GM12878 (cell line): ENCODE data around the gene CCDC159. TPM values are rescaled to one million over a fixed set of nuclear protein-coding genes. Genes with fewer than 3 reads are reported as not detected.

ENCODE experiments used
- ATAC-seq: fragments of 200-7000 bp; cut with Tn5 transposase; 3 replicates; pipeline ENCODE4 v1.9.1; 2020; ENCODE audit warnings: mild to moderate bottlenecking, moderate library complexity
- BruUV-seq: library from RNA; stranded (reverse); fragments of 400-500 nt; replicated peaks from 2 replicates; lab custom pipeline; 2021; lab: Mats Ljungman, UMichigan
- CTCF ChIA-PET: fragments of 300-600 bp; sonication (Branson Sonifier 250); formaldehyde crosslinking; extraction: SDS; loops from one replicate; lab custom pipeline; 2021; ENCODE audit warnings: inconsistent platforms; lab: Yijun Ruan, JAX
- POLR2A ChIA-PET: fragments of 350-600 bp; formaldehyde crosslinking; extraction: SDS; loops from one replicate; lab custom pipeline; 2021; ENCODE audit warnings: inconsistent platforms; lab: Charles Lee
- RAD21 ChIA-PET: fragments of 300-600 bp; sonication (Branson Sonifier 250); formaldehyde crosslinking; loops from one replicate; lab custom pipeline; 2023; ENCODE audit warnings: antibody characterized with exemption; ENCODE audit not compliant: unreplicated experiment; lab: Charles Lee
- SMC1A ChIA-PET: fragments of 300-600 bp; sonication (Branson Sonifier 250); formaldehyde crosslinking; loops from one replicate; lab custom pipeline; 2023; ENCODE audit not compliant: unreplicated experiment, uncharacterized antibody; lab: Charles Lee
- DNase-seq: peaks from one replicate; pipeline ENCODE4 v3.0.0-alpha.2; 2011; ENCODE audit warnings: low read depth, low spot score
- FAIRE-seq: peaks from 3 replicates; lab custom pipeline; 2011; peaks lifted over from hg19 to GRCh38; lab: Jason Lieb, UNC
- H2AFZ ChIP-seq: 2 replicates; pipeline ENCODE4 v1.6.0; 2011; ENCODE audit warnings: low read depth, low read length, control low read depth; ENCODE audit not compliant: control insufficient read depth
- H3K27ac ChIP-seq: 2 replicates; pipeline ENCODE4 v1.5.1; 2011; ENCODE audit warnings: control low read depth; ENCODE audit not compliant: control insufficient read depth, insufficient read depth
- H3K27me3 ChIP-seq, 2 experiments: replicated peaks in 1 of 2; 2 replicates each; pipeline versions ENCODE4 v1.6.0 to v1.6.1; 2011; ENCODE audit warnings: low read length in 1 of 2; ENCODE audit not compliant: control insufficient read depth in 2 of 2, insufficient read depth in 2 of 2
- H3K36me3 ChIP-seq, 2 experiments: 2 replicates each; pipeline ENCODE4 v1.5.1; 2011; ENCODE audit warnings: low read length in 1 of 2; ENCODE audit not compliant: control insufficient read depth in 2 of 2, insufficient read depth in 2 of 2
- H3K4me1 ChIP-seq: 2 replicates; pipeline ENCODE4 v1.6.1; 2011; ENCODE audit warnings: mild to moderate bottlenecking, low read length, moderate library complexity, mixed read lengths; ENCODE audit not compliant: control insufficient read depth, insufficient read depth
- H3K4me2 ChIP-seq: 2 replicates; pipeline ENCODE4 v1.6.0; 2011; ENCODE audit warnings: control low read depth; ENCODE audit not compliant: control insufficient read depth, insufficient read depth
- H3K4me3 ChIP-seq: fragments of 200-600 bp; sonication (generic); 2 replicates; pipeline ENCODE4 v1.5.1; 2016
- H3K79me2 ChIP-seq: 2 replicates; pipeline ENCODE4 v1.6.0; 2011; ENCODE audit warnings: low read length; ENCODE audit not compliant: control insufficient read depth, insufficient read depth
- H3K9ac ChIP-seq: 2 replicates; pipeline ENCODE4 v1.8.0; 2011; ENCODE audit warnings: low read length, control low read depth, mixed read lengths; ENCODE audit not compliant: control insufficient read depth, insufficient read depth
- H3K9me3 ChIP-seq: replicated peaks from 3 replicates; pipeline ENCODE4 v1.5.1; 2011; ENCODE audit warnings: mild to moderate bottlenecking, low read length; ENCODE audit not compliant: control insufficient read depth, insufficient read depth
- H4K20me1 ChIP-seq: 2 replicates; pipeline ENCODE4 v1.6.0; 2011; ENCODE audit not compliant: control insufficient read depth, insufficient read depth
- ATF3 ChIP-seq: IDR thresholded peaks from 2 replicates; pipeline ENCODE4 v1.6.1; 2011; ENCODE audit warnings: low read depth, mild to moderate bottlenecking, low read length, moderate library complexity, borderline replicate concordance; ENCODE audit errors: extremely low read depth
- CHD2 ChIP-seq: IDR thresholded peaks from 2 replicates; pipeline ENCODE4 v1.6.1; 2011; ENCODE audit warnings: low read depth, low read length, improper control_type of control experiment, borderline replicate concordance
- EGR1 ChIP-seq, 2 experiments: IDR thresholded peaks; 1 replicate in 1 of 2; 2 replicates in 1 of 2; pipeline ENCODE4 v1.6.1; 2011 to 2012; ENCODE audit warnings: low read depth in 2 of 2, low read length in 2 of 2, borderline replicate concordance in 1 of 2, mild to moderate bottlenecking in 1 of 2, moderate library complexity in 1 of 2
- FOS ChIP-seq: IDR thresholded peaks from 3 replicates; pipeline ENCODE4 v1.6.1; 2011; ENCODE audit warnings: borderline replicate concordance; ENCODE audit not compliant: insufficient read length; ENCODE audit errors: extremely low read depth
- POU2F2 ChIP-seq: IDR thresholded peaks from 3 replicates; pipeline ENCODE4 v1.6.1; 2011; ENCODE audit warnings: low read depth, mild to moderate bottlenecking, low read length, borderline replicate concordance
- SREBF1 ChIP-seq: IDR thresholded peaks from 2 replicates; pipeline ENCODE4 v1.6.1; 2012; ENCODE audit warnings: mild to moderate bottlenecking, low read length
- ZNF592 ChIP-seq: fragments of 450-650 bp; IDR thresholded peaks from 2 replicates; pipeline ENCODE4 v1.6.1; 2017; ENCODE audit warnings: mild to moderate bottlenecking, moderate library complexity
- WGBS: methylation state at CpG from one replicate; pipeline ENCODE4 v1.1.6; 2016; ENCODE audit warnings: low lambda C conversion rate; ENCODE audit not compliant: insufficient replicate concordance, insufficient coverage; ENCODE audit errors: missing lambda C conversion rate; 5-methylcytosine and 5-hydroxymethylcytosine counted together
- in situ Hi-C: fragments of 300-500 bp; cut with MboI; formaldehyde crosslinking; loops from 9 replicates; pipeline ENCODE4 v1.14.3; 2018; ENCODE audit warnings: mixed read lengths
- intact Hi-C: fragments of 100-400 bp; cut with micrococcal nuclease; formaldehyde crosslinking; loops from one replicate; pipeline ENCODE4 v1.14.2; 2022; ENCODE audit not compliant: unreplicated experiment
- polyA plus RNA-seq, 11 experiments: library from polyadenylated mRNA; depleted of rRNA in 4 of 11; unstranded in 6 of 11; stranded (reverse) in 5 of 11; fragments of >200 nt; fragmentation: Nextera tagmentation in 4 of 11; fragmentation: Illumina TruSeq in 1 of 11; extraction: Ambion mirVana in 4 of 11; extraction: Trizol in 1 of 11; gene quantifications; 1 replicate in 1 of 11; 2 replicates in 10 of 11; pipeline versions ENCODE4 v1.2.1 to v1.2.3, GENCODE V29; 2011 to 2016; ENCODE audit warnings: inconsistent platforms in 2 of 11, missing spikeins in 2 of 11, low read depth in 1 of 11
- total RNA-seq, 4 experiments: library from RNA; depleted of rRNA in 3 of 4; stranded (reverse); fragments of >200 nt in 3 of 4; fragmentation: Illumina TruSeq in 1 of 4; extraction: Trizol in 1 of 4; gene quantifications; 2 replicates each; pipeline versions ENCODE4 v1.2.1 to v1.2.3, GENCODE V29; 2013 to 2021

The CCDC159 gene
- total and polyA plus RNA-seq, 10 of the 15 experiments (the other 5 are each of a cell fraction or from before 2014, with no cell fraction given), result 0.61 to 14.7 (median 10.1) TPM

GRCh38 chr19:11337080-11337479 is 9.2 kb upstream of the CCDC159 start:
- Histone ChIP-seq H3K9me3 (no peaks in the 10 kb centered on the region; the same call in 2 of the 3 replicates), H3K4me2 (no peak overlapping the region), H3K9ac (no peak overlapping the region), H4K20me1 (no peaks in the 10 kb centered on the region)
- SMC1A ChIA-PET, result no interaction called here
- RAD21 ChIA-PET, result no interaction called here
- in situ Hi-C loops, result no loop called here
- TF ChIP-seq EGR1 (IDR thresholded peaks at IDR 0.05; ENCODE audit: borderline replicate concordance in 1 of 2, low read depth in 2 of 2, low read length in 2 of 2) (no peak), SREBF1 (no peak), FOS (no peak), ATF3 (no peak), CHD2 (no peak)
- TF ChIP-seq, all 136 proteins: peak for 0
- peaks cover 4% of the 10 kb centered on the region for H3K4me1 ChIP-seq
- H3K27me3 ChIP-seq, result no peaks in the 10 kb centered on the region
- no peaks in the 10 kb centered on the region for H3K79me2 ChIP-seq
- intact Hi-C loops, result no loop called here
- no peak for ATAC-seq
- BruUV-seq, result no TSS peak
- no peak for DNase-seq
- ChIA-PET POLR2A (interaction anchor here (1.2 kb wide), 1 partner anchor 37 kb away, joined by 4 read pairs; the partner anchor contains the start of gene SWSAP1), CTCF (interaction anchor here (1.1 to 1.3 kb wide), 2 partner anchors 9 to 14 kb away, joined by 3 to 4 read pairs; partner anchors contain the start of genes CCDC159 and TMEM205)
- no peak overlapping the region for H3K4me3 ChIP-seq
- H2AFZ ChIP-seq, result no peak overlapping the region
- no peak overlapping the region for H3K27ac ChIP-seq
- WGBS, result 52% methylated on average over 14 of the region's 14 CpGs
- H3K36me3 ChIP-seq, result peaks cover 0 to 9% of the 10 kb centered on the region in 2 experiments; a peak in 1 of 4 replicates
- FAIRE-seq, result no peak

DNA sequence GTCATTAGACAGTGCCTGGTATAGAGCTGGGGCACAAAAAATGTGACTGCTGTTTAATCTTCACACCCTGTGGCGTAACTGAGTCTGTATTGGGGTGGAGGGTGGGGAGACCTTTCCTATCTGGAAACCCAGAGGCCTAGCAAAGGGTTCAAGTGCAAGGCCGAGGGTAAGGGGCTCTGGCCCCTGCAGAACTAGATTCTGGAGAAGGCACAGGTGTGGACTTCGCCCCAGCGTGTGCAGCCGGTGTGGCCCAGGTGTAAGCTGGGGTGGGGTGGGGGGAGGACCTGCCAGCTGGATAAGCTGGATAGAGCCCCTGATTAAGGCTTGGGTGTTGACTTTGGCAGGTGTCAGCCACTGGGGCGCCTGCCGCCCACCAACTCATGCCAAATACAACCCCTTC is 8.2 kb upstream of the CCDC159 start:
- no peak overlapping the region for H3K27ac ChIP-seq
- DNase-seq (no peak), ATAC-seq (no peak), FAIRE-seq (no peak)
- peaks cover 0 to 9% of the 10 kb centered on the region in 2 experiments; a peak in 1 of 4 replicates for H3K36me3 ChIP-seq
- no TSS peak for BruUV-seq
- WGBS, result 79% methylated on average over 7 of the region's 7 CpGs
- CTCF ChIA-PET, result interaction anchor here (0.8 to 2.3 kb wide), 4 partner anchors 8 to 144 kb away, joined by 3 to 10 read pairs (median 5); partner anchors contain the start of genes CCDC159 and TMEM205
- POLR2A ChIA-PET, result interaction anchor here (1.1 kb wide), 1 partner anchor 8 kb away, joined by 3 read pairs; the partner anchor contains the start of genes CCDC159 and TMEM205
- H3K9me3 ChIP-seq, result no peaks in the 10 kb centered on the region; the same call in 2 of the 3 replicates
- intact Hi-C loops, result no loop called here
- RAD21 ChIA-PET, result no interaction called here
- no peaks in the 10 kb centered on the region for H3K79me2 ChIP-seq
- no peak overlapping the region; the same call in 1 of the 2 replicates for H3K4me3 ChIP-seq
- H3K27me3 ChIP-seq, result no peaks in the 10 kb centered on the region
- peaks cover 4% of the 10 kb centered on the region for H3K4me1 ChIP-seq
- no peaks in the 10 kb centered on the region for H4K20me1 ChIP-seq
- TF ChIP-seq ZNF592, result no peak
- no peak for TF ChIP-seq POU2F2
- SMC1A ChIA-PET, result interaction anchor here (0.7 kb wide), 1 partner anchor 11 kb away, joined by 3 read pairs; no protein-coding TSS in a partner anchor
- in situ Hi-C loops, result no loop called here
- peak overlapping the region; percentile 90 for H3K4me2 ChIP-seq
- no peak overlapping the region for H2AFZ ChIP-seq
- H3K9ac ChIP-seq, result no peak overlapping the region
